ENCODE data around the gene APOBEC2. TPM values are rescaled to one million over a fixed set of nuclear protein-coding genes. Genes with fewer than 3 reads are reported as not detected.
A peak's percentile ranks its signal among the peaks of the same experiment; 100 is the strongest.

APOBEC2 gene
- total and polyA plus RNA-seq, 2 of the 13 experiments (the other 11 are each of a cell fraction or from before 2014, with no cell fraction given), result 0.09 TPM; not detected in 1

DNA sequence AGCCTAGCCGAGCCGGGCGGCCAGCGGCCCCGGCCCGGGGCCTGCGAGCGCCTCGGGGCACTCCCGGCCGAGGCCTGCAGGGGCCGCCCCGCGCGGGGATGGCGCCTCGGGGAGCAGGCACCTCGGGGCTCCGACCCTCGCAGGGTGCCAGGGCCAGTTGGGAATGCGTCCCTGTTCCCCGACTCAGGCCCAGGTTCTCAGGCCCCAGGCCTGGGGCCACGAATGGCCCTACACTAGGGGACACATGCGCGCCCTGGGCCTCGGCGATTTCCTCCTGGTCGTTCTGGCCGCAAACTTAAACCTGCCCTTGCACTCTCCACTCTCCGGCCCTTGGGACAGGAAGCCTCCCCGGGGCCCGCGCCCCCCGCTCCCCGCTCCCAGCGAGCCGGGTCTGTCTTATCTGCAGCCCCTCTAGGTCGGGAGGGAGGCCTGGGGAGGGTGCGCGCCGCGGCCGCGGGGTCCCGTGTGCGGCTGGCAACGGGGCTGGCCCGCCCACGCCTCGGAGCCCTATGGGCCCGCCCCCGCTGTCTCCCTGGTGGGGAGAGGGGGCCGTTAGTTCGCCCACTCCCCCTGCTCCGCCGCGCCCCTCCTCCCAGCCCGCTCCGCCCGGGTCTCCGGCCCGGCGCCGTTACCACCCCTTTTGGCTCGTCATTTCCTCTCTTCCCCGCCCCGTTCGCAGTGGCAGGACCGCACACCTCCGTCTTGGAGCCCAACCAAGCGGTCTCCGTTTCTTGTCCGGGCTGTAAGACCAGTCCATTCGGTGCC lies 20.4 kb downstream of the APOBEC2 start (continued):
- TF ChIP-seq, protein P1, sequence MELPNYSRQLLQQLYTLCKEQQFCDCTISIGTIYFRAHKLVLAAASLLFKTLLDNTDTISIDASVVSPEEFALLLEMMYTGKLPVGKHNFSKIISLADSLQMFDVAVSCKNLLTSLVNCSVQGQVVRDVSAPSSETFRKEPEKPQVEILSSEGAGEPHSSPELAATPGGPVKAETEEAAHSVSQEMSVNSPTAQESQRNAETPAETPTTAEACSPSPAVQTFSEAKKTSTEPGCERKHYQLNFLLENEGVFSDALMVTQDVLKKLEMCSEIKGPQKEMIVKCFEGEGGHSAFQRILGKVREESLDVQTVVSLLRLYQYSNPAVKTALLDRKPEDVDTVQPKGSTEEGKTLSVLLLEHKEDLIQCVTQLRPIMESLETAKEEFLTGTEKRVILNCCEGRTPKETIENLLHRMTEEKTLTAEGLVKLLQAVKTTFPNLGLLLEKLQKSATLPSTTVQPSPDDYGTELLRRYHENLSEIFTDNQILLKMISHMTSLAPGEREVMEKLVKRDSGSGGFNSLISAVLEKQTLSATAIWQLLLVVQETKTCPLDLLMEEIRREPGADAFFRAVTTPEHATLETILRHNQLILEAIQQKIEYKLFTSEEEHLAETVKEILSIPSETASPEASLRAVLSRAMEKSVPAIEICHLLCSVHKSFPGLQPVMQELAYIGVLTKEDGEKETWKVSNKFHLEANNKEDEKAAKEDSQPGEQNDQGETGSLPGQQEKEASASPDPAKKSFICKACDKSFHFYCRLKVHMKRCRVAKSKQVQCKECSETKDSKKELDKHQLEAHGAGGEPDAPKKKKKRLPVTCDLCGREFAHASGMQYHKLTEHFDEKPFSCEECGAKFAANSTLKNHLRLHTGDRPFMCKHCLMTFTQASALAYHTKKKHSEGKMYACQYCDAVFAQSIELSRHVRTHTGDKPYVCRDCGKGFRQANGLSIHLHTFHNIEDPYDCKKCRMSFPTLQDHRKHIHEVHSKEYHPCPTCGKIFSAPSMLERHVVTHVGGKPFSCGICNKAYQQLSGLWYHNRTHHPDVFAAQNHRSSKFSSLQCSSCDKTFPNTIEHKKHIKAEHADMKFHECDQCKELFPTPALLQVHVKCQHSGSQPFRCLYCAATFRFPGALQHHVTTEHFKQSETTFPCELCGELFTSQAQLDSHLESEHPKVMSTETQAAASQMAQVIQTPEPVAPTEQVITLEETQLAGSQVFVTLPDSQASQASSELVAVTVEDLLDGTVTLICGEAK (IDR thresholded peaks at IDR 0.05), result no peak
- TF ChIP-seq, protein P1 (CRISPR knock-in tag; IDR thresholded peaks at IDR 0.05), result no peak; the same call in 1 of the 2 replicates
- TF ChIP-seq ZNF3 (CRISPR knock-in tag; IDR thresholded peaks at IDR 0.05) (no peak), PAX8 (CRISPR knock-in tag; IDR thresholded peaks at IDR 0.05; ENCODE audit: borderline replicate concordance) (no peak), HOXA9 (CRISPR knock-in tag; IDR thresholded peaks at IDR 0.05; ENCODE audit: borderline replicate concordance) (no peak), ZNF337 (CRISPR knock-in tag; IDR thresholded peaks at IDR 0.05; ENCODE audit: borderline replicate concordance, low read depth) (no peak), ZNF446 (CRISPR knock-in tag; IDR thresholded peaks at IDR 0.05) (no peak), ZNF703 (CRISPR knock-in tag; IDR thresholded peaks at IDR 0.05; ENCODE audit: borderline replicate concordance) (no peak; the same call in 1 of the 2 replicates), DRAP1 (CRISPR knock-in tag; IDR thresholded peaks at IDR 0.05) (peak; percentile 68), MAF1 (CRISPR knock-in tag; IDR thresholded peaks at IDR 0.05; ENCODE audit: borderline replicate concordance) (no peak), RXRB (CRISPR knock-in tag; IDR thresholded peaks at IDR 0.05; ENCODE audit: borderline replicate concordance) (no peak), ZNF282 (IDR thresholded peaks at IDR 0.05; ENCODE audit: partially characterized antibody) (no peak), ZNF160 (CRISPR knock-in tag; IDR thresholded peaks at IDR 0.05) (peak; percentile 79; the same call in 1 of the 2 replicates), ZKSCAN5 (CRISPR knock-in tag; IDR thresholded peaks at IDR 0.05) (no peak), ELF4 (CRISPR knock-in tag; IDR thresholded peaks at IDR 0.05; ENCODE audit: borderline replicate concordance) (no peak)
- TF ChIP-seq, protein P2, sequence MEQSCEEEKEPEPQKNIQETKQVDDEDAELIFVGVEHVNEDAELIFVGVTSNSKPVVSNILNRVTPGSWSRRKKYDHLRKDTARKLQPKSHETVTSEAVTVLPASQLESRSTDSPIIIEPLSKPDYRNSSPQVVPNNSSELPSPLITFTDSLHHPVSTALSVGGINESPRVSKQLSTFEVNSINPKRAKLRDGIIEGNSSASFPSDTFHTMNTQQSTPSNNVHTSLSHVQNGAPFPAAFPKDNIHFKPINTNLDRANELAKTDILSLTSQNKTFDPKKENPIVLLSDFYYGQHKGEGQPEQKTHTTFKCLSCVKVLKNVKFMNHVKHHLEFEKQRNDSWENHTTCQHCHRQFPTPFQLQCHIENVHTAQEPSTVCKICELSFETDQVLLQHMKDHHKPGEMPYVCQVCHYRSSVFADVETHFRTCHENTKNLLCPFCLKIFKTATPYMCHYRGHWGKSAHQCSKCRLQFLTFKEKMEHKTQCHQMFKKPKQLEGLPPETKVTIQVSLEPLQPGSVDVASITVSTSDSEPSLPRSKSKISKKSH (CRISPR knock-in tag; IDR thresholded peaks at IDR 0.05; ENCODE audit: borderline replicate concordance), result peak; percentile 64; the same call in 1 of the 2 replicates
- TF ChIP-seq, protein P3, sequence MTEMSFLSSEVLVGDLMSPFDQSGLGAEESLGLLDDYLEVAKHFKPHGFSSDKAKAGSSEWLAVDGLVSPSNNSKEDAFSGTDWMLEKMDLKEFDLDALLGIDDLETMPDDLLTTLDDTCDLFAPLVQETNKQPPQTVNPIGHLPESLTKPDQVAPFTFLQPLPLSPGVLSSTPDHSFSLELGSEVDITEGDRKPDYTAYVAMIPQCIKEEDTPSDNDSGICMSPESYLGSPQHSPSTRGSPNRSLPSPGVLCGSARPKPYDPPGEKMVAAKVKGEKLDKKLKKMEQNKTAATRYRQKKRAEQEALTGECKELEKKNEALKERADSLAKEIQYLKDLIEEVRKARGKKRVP (CRISPR knock-in tag; IDR thresholded peaks at IDR 0.05), result no peak
